Measurements from ENCODE around the gene ARHGEF40.

ARHGEF40 gene

DNA sequence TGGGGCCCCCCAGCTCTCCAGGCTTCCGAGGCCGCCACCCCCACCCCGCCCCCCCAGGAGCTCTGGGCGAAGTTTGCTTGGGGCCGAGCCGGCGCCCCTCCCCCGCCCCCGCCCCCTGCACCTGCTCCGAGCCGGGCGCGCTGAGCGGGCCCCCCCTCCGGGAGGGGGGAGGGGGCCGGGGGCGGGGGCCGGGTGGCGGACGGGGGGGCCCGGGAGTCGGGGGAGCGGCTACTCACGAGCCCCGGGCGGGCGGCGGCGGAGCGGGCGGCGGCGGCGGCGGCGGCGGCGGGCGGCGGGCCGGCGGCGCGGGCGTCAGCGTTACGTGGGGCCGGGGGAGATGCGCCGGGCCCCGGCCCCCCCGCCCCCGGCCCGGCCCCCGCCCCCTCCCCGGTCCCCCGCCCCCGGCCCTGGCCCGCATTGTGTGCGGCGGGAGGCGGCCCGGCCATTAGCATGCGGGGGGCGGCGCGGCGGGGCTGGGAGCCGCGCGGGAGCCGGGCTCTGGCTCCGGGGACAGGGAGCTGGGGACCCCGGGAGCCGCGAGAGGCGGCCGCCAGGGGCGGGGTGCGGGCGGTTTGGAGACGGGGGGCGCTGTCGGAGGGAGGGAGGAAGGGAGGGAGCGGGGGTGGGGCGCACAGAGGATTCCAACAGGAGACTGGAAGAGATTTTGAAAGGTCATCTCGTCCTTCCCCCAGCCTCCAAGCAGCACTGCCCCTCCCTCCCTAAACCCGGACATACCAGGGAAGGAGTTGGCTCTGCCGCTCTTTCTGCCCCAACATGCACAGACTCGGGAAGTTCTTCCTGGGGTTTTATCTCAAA lies 28.2 kb downstream of the ARHGEF40 start, which contains the start of gene ZNF219:
Gene ZNF219, minus strand, starts transcription at position 580 of the 816 bp plus-strand sequence. CDS start 5,064 bp downstream, outside the sequence.
- DNase-seq (ENCODE audit: low spot score): peak; percentile 8

DNA sequence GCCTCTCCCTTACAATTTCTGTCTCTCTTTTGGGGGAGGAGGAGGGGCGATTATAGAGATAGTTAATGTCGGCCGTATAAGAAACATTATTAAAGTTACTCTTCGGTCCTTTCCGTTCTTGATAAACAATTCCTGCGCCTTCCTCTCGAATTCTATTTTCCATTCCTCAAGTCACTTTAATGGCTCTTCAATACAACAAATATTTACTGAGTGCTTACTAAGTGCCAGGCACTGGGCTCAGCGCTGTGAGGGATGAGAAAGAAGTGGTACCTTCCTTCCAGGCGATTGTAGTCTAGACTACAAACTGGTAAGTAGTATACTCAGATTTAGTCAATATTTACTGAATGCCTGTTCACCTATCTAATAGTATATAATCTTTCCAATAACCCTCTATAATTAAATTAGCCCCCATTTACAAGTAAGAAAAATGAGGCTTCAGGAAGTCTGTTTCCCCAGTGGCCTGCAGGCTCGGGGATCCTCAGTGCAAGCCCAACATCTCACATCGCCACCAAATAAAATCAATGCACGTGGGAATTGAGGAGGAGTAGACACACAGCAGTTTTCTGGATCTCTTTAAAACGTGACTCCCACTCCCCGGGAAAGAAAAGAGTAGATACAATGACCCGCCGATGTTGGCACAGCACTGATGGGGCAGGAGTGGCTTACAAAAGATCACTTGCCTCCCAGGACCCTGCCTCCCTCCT lies 28.9 kb downstream of the ARHGEF40 start:
- no peak for DNase-seq (ENCODE audit: low spot score)

DNA sequence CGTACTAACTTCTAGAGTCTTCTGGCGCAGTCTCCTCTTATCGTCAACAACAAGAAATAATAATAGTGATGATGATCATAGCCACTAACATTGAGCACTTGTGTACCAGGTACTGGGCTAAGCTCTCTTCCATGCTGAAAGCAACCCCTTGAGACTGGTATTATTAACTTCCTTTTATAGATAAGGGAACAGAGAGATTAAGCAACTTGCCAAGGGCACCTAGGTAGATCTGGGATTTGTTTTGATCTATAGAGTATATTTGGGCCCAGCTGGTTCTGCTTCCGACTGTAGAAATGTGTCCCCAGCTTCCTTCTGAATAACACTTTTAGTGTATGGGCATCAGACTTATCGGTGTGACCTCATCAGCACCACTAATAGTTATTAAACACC lies 29.5 kb downstream of the ARHGEF40 start:
- DNase-seq (ENCODE audit: low spot score): no peak

DNA sequence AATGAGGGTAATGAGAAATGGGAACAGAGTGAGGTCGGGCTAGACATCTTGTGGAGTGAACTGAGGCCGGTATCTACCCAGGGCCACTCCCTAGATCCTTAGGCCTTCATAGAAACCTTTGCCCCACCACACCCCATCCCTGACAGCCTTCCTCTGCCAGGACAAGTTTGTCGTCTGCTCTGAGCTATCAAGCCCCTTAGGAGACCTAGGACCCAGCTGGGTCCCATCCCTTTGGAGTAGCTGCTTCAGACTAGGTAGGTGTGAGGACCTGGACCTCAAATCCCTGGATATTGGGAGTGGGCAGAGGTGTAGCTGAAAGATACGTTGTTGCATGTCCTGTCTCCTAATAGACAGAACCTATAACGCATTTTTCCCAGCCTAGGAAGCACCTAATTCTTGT lies 30.8 kb downstream of the ARHGEF40 start, which contains the start of gene TMEM253:
Gene TMEM253, plus strand, starts transcription at position 136 of the 400 bp plus-strand sequence. CDS start 278 bp downstream, outside the sequence.
- no peak for DNase-seq (ENCODE audit: low spot score)

DNA sequence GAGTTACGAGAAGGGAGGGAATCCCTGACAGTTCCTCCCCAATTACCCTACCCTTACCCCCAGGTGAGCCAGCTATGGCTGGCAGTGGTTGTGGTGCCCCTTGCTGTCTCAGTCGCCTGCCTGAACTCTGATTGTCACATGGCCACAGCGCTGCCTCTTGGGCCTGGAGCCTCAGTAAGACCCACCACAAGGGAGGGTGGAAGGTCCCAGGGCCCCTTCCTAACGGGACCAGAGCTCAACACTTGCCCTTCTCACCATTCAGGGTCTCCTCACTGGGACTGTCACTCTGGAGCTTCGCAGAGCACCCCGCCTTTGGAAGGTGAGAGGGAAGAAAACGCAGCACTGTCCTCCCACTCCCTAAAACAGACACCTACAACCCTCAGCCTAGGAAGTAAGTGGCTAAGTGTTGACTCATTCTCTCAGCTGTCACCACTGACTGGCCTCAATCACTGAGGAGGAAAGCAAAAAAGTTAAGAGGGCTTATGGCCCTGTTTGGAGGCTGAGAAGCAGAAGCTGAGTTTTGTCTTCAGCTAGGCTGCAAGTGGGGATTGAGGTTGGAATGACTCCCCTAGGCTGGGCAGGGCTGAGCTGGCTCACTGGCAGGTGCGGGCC lies 31.8 kb downstream of the ARHGEF40 start:
- no peak for DNase-seq (ENCODE audit: low spot score)

DNA sequence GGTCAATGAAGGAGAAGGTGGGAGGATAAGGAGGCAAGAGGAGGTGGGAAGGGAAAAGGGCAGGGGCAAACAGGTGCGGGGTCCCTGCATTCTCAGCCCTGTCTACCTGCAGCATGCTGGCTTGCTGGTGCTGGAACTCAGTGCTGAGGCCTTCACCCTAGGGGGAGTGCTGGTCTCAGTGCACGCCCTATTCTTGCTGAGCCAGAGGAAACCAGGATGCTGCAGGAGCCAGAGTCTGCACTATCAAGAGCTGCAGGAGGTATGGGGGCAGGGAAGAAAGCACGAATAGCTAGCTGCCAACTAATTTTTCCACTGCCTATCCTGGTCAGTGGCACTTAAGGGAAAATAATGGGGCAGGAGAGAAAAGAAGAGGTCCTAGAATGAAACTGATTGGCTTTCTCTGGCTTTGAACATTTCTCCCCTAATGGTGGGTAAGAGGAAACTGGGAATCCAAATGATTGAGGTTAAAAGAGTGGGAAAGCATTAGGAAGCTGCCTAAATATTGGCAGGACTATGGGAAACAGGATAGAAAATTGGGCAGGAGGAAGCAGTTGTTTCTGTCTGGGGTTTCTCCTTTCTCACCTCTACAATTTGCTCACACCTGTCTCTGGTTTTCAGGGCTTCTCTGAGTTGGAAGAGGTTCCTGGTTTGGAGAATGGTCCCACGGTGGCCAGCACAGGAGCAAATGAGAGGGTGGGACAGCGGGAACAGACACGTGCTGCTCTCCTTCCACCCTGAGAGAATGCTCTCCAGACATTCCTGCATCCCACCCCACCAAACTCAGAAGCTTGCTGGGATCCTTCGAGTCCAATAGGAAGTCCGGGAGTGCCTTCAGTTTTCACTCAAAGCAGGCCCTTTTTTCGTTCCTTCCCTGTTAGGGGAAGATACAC lies 32.7 kb downstream of the ARHGEF40 start:
- no peak for DNase-seq (ENCODE audit: low spot score)

DNA sequence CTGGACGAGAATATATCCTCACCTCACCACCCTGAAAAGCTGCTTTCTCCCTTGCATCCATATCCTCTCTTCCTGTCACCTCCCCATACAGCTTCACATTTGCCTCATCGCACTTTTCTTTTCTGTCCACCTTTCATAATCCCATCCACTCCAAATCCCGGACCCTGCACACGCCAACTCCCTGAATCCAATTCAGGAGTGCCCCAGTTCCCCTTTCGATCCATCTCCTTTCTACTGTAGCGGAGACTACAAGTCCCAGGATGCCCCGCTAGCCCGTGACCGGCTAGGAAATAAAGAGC lies 33.3 kb downstream of the ARHGEF40 start:
- no peak for DNase-seq (ENCODE audit: low spot score)

DNA sequence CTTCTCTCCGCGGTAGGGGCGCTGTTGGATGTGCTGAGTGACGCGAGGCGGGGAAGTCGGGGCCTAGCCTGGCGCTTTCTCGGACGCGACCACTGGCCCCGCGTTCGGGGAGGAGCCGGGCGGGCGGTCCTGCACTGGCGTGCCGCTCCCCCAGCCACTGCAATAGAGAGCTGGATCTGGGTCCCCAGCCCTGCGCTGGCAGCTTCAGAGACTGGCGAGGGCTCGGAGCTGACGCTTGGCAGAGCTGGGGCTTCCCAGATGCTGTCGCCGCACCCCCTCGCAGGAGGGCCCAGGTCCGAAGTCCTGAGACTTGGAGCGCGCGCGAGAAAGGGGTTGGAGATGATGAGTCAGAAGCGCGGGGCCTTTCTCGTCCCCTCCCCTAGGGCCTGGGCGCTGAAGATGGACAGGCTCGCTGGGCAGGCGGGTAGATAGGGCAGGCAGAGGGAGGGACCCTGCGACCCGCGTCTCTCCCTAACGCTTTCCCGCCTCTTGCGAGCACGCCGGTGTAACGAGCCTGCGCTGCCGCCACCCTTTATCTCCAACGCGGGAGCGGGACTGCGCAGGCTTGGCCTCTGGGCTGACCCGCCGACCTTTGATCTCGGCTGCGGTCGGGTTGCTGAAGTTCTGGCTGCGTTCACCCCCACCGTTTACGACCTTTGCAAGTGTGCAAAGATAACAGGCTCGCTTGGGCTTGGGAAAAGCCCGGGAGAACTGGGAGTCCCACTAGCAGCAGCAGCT lies 33.8 kb downstream of the ARHGEF40 start:
- DNase-seq (ENCODE audit: low spot score): peak; percentile 93

DNA sequence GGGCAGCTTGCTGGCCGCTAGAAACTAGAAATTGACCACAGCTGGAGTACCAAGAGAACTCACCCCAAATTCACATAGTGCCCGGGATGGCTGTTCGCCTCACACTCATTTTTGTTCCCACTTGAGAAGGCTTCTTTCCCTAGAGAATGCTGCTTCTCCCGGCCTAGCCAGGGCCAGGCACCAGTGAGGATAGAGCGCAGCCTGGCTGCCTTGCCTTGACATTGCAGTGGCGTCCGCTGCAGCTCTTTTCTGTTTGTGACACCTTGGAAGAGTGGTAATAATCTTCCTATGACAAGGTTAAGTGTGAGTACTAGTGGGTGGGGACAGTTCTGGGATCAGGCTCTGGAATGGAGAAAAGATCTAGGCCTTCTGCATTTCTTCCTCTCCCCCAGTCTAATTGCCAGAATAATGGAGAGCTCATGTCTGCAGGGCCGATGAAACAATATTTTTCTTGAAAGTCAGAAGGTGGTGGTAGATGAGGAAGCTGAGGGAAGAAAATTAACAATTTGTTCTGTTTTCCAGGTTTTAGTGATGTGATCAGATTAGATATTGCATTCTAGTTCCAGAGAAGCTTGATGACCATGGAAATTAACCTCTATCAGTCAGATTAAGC lies 34.5 kb downstream of the ARHGEF40 start:
- peak; percentile 58 for DNase-seq (ENCODE audit: low spot score)

DNA sequence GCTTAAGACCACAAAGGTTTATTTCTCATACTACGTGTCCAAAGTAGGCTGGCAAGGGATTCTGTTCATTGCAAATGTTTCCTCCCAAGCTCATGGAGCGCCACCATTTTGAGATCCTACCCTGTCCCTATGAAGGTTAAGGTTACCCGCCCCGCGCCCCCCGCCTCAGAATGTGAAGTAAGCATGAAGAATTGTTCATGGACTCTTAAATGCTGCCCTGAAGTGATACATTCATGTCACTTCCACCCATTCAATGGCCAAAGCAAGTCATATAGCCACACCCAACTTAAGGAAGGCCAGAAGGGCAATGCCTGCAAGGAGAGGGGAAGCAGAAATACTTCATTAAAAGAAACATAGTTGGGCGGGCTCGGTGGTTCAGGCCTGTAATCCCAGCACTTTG lies 35.0 kb downstream of the ARHGEF40 start:
- no peak for DNase-seq (ENCODE audit: low spot score)

DNA sequence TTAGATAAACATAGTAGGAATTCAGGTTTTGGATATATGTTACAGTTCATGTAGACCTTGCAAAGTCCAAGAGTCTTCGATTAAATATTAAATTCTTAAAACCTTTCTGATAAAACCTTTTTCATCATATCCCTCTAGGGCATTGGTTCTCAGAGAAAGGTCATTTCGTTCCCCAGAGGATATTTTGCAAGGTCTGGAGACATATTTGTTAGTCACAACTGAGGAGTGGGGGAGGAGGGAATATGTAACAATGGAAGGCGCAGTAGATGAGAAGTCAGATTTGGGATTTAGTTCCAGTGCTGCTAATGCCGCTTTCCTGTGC lies 36.0 kb downstream of the ARHGEF40 start:
- no peak for DNase-seq (ENCODE audit: low spot score)

DNA sequence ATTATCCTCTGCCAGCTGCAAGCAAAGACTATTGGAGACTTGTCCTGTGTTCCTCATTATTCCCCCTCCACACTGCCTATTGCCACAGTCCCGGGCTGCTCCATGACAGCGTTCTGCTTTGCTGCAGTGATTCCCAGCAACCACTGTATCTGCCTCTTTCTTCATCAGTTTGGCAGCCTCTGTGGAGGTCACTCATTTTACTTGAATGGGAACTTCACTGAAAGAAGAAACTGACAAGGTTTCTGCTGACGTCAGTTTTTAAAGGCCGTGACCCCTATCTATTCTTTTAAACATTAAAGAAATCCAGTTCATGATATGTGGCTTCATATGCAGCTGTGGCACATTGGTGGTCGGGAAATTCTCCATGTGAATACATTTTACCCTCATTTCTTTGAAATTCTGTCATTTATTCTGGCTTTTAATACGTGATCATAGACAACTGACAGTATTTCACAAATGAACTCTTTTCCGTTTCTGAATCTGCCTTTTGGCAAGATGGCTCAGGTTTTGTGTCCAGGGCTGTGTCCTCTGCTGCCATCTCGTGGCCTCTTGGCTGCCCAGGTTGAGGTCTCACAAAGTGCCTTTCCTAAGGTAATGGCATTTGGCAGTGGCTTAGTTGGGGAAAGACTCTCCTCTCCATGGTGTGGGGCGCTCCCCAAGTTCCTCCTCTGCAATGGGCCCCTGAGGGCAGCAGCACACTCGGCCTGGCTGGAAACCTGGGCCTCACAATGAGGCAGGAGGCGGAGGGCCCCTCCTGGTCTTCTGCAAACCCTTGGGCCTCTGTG lies 36.6 kb downstream of the ARHGEF40 start:
- peak; percentile 77 for DNase-seq (ENCODE audit: low spot score)

DNA sequence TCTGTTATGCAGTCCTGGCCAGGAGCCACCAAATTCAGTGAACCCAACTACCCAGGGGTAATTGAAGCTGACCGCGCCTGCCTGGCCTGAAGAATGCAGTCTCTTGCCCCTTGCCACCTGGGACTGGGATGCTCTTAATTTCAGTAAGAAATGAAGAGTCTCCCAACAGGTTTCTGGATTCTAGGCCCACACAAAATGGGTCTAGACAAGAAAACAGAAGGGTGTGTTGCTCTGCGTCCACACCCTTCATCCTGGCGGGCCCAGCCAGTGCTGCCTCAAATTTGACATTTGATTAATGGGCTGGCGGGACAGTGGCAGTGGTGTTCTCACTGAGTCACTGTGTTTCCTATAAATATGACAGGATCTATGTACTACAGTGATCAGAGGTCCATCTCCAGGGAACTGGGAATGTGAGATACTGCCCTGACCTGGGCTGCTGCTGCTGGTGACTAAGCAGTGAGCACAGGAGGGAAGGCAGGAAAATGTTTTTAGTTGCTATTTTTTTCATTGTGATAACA lies 37.2 kb downstream of the ARHGEF40 start:
- no peak for DNase-seq (ENCODE audit: low spot score)

DNA sequence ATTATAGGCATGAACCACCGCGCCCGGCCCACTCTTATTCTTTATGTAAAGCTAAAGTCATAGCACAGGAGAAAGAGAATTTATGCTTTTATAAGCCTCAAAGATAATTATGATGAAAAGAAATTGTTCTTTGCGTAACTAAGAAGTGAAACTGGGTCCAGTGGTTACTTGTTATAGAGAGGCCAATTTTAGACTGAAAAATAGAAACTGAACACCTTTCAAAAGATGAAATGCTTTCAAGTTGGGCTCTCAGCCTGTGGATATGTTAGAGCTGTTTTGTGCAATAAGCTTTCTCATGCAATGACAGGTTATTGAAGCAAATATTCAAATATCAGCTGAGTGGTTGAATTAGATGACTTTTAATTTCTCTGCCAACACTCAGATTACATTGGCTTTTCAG lies 38.7 kb downstream of the ARHGEF40 start:
- DNase-seq (ENCODE audit: low spot score): no peak

DNA sequence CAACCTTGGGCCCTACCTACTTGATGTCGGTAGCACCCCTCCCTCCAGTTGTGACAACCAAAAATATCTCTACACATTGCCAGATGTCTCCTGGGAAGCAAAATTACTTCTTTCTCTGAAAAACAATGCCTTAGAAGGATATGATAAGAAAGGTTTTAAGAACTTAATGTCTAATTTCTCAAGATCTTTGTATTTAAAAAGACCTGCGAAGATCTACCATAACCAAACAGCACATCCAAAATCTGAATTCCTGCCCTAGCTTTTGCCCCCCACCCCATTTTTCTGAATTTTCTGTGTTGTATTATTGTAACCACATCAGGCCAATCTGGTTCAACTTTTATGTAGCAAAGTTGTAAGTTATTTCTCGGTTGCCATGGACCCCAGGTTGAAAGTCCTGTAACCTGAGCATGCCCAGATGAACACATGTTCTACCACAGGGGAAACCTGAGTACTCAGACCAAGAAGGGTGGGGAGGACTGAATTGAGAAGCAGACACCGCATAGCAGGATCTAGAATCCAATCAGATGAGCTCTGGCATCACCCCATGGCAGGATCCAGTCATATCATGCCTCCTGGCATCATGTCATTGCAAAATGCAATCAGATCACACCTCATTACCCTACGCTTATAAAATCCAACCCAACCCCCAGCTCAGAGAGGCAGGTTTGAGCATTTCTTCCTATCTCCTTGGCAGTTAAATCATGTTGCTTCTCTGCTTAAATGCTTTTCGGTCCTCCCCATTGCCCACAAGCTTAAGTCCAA lies 39.5 kb downstream of the ARHGEF40 start:
- no peak for DNase-seq (ENCODE audit: low spot score)

DNA sequence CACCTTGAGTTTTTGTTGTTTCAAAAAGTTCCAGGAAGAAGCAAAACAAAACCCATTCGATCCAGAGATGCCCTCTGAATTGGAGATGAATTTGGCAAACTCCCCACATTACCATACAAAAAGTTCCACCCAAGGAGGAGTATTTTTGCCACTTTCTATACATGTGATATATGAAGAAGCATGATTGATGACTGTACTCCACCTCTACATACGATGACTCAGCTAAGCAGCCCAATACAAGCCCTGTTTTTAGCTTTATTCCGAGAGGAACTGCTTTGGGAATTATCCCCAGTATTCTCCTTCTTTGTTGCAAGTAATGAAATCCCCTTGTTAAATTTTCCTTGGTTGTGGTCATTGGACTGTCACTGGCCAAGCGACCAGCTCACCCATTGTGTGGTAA lies 42.2 kb downstream of the ARHGEF40 start:
- no peak for DNase-seq (ENCODE audit: low spot score)

DNA sequence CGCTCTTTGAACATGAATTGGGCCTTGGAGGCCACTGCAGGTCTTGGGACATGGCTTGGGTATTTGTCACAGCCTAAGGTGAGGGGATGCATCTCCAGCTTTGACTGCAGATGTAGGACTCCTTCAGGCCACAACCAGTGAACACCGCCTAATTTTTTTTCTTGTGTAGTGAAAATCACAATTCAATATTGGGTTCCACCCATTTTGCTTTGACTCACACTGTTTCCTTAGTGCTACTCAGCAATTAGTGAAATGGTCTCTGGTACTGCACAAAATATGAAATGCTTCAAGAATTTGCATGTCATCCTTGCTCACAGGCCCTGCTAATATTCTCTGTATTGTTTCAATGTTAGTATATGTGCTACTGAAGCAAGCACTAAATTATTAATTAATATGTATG lies 43.3 kb downstream of the ARHGEF40 start:
- no peak for DNase-seq (ENCODE audit: low spot score)

DNA sequence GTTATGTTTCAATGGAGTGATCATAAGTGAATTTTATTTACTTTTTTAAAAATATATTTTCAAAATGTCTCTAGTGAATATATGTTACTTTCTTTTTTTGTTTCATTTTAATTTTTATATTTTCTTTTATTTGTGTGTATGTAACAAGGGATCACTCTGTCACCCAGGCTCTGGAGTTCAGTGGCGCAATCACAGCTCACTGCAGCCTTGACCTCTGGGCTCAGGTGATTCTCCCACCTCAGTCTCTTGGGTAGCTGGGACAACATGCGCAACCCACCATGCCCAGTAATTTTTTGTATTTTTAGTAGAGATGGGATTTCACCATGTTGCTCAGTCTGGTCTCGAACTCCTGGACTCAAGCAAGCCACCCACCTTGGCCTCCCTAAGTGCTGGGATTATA lies 48.8 kb downstream of the ARHGEF40 start:
- DNase-seq (ENCODE audit: low spot score): no peak

DNA sequence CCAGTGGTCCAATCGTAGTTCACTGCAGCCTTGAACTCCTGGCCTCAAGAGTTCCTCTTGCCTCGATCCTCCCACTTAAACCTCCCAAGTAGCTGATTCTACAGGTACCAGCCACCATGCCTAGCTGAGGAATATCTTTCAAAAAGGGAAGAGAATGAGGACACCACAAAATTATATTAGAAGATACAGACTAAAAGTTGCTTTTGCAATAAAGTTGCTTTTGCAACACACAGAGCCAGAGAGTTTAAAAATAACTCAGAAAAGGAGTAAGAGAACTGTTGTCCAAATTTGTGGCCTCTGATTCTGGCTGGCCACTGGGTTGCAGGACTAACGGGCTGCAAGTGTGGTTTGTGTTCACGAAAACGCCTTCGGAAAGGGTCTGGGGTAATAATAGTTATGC lies 50.6 kb downstream of the ARHGEF40 start:
- DNase-seq (ENCODE audit: low spot score): no peak

Measured in CD4-positive, alpha-beta T cell treated with Interleukin-6 at 100 ng/mL for 8 hours (primary cell).